Suprapubic skin (tissue), 4 donors: Measurements from ENCODE around the gene TANK. TPM values are rescaled to one million over a fixed set of nuclear protein-coding genes. Genes with fewer than 3 reads are reported as not detected.

Experiments used
- DNase-seq, 2 donors: peaks; one replicate each; pipeline ENCODE4 v3.0.0-alpha.2; 2019; ENCODE audit warnings: low spot score in 2 of 2
- H3K27ac ChIP-seq: fragments of 200-600 bp; sonication (generic); one replicate; pipeline ENCODE4 v1.5.1; 2019
- H3K27me3 ChIP-seq: fragments of 200-600 bp; sonication (generic); one replicate; pipeline ENCODE4 v1.5.1; 2019
- H3K36me3 ChIP-seq: fragments of 200-600 bp; sonication (generic); one replicate; pipeline ENCODE4 v1.5.1; 2019
- H3K4me1 ChIP-seq: fragments of 200-600 bp; sonication (generic); one replicate; pipeline ENCODE4 v1.5.1; 2019
- H3K4me3 ChIP-seq: fragments of 200-600 bp; sonication (generic); one replicate; pipeline ENCODE4 v1.5.1; 2019; ENCODE audit warnings: mild to moderate bottlenecking
- H3K9me3 ChIP-seq: fragments of 200-600 bp; sonication (generic); one replicate; pipeline ENCODE4 v1.5.1; 2019
- CTCF ChIP-seq, 2 donors: fragments of 200-600 bp in 1 of 2; fragments of 450-650 bp in 1 of 2; sonication (generic) in 1 of 2; IDR thresholded peaks; one replicate each; pipeline ENCODE4 v1.5.1; 2016 to 2019; ENCODE audit warnings: antibody characterized with exemption in 2 of 2, mild to moderate bottlenecking in 1 of 2, moderate library complexity in 1 of 2
- EP300 ChIP-seq: sonication (generic); formaldehyde crosslinking; IDR thresholded peaks from one replicate; pipeline ENCODE4 v1.6.1; 2017; ENCODE audit warnings: antibody characterized with exemption
- POLR2A ChIP-seq, 2 donors: fragments of 450-650 bp; IDR thresholded peaks; one replicate each; pipeline ENCODE4 v1.6.1; 2017; ENCODE audit warnings: antibody characterized with exemption in 2 of 2, mild to moderate bottlenecking in 2 of 2, moderate library complexity in 2 of 2
- POLR2AphosphoS5 ChIP-seq, 3 donors: sonication (generic); formaldehyde crosslinking; IDR thresholded peaks; one replicate each; pipeline ENCODE4 v1.6.1; 2017; ENCODE audit warnings: antibody characterized with exemption in 3 of 3
- WGBS: methylation state at CpG from one replicate; pipeline ENCODE4 v1.1.5; 2018; 5-methylcytosine and 5-hydroxymethylcytosine counted together
- total RNA-seq, 4 donors: library from RNA; depleted of rRNA; stranded (reverse); fragments of >200 nt; gene quantifications; one replicate each; pipeline ENCODE4 v1.1.0, GENCODE V29; 2016

TANK gene
- total RNA-seq, 4 donors from 2014 or later, result 68.5 to 116 (median 81.7) TPM

GRCh38 chr2:161283926-161284325, 123.7 kb downstream of the TANK start:
- 45% methylated on average over 1 of the region's 1 CpG for WGBS
- DNase-seq, result no peak
- TF ChIP-seq POLR2A (IDR thresholded peaks at IDR 0.05) (no peak), EP300 (no peak), CTCF (IDR thresholded peaks at IDR 0.05) (no peak), POLR2AphosphoS5 (IDR thresholded peaks at IDR 0.05) (no peak)

More at GRCh38 chr2:161283926-161284325, 123.7 kb downstream of the TANK start:
- no peak overlapping the region for H3K27ac ChIP-seq
- no peaks in the 10 kb centered on the region for H3K4me1 ChIP-seq
- no peaks in the 10 kb centered on the region for H3K36me3 ChIP-seq
- H3K9me3 ChIP-seq, result no peaks in the 10 kb centered on the region
- H3K4me3 ChIP-seq, result no peak overlapping the region
- H3K27me3 ChIP-seq, result peaks cover 4% of the 10 kb centered on the region

Other genes starting within 250 kb of the TANK start
- 10 to 100 TPM; 21.1 to 51.0 (median 50.1) TPM for gene PSMD14, start 148.0 kb downstream of the TANK start, total RNA-seq